Endothelial cell (in vitro differentiated cells): ENCODE measurements around the gene FBXL19. TPM values are rescaled to one million over a fixed set of nuclear protein-coding genes. Genes with fewer than 3 reads are reported as not detected.

Experiments used
- DNase-seq: peaks from one replicate; pipeline ENCODE4 v3.0.0; 2021; ENCODE audit warnings: low spot score
- H3K27ac Mint-ChIP-seq: one replicate; pipeline ENCODE4 v1.8.0; 2021; ENCODE audit warnings: mixed read lengths, inconsistent platforms; ENCODE audit not compliant: unreplicated experiment
- H3K27me3 Mint-ChIP-seq: one replicate; pipeline ENCODE4 v1.8.0; 2021; ENCODE audit warnings: mild to moderate bottlenecking, moderate library complexity, mixed read lengths, inconsistent platforms; ENCODE audit not compliant: unreplicated experiment
- H3K36me3 Mint-ChIP-seq: one replicate; pipeline ENCODE4 v1.8.0; 2021; ENCODE audit warnings: mild to moderate bottlenecking, low read depth, mixed read lengths, inconsistent platforms; ENCODE audit not compliant: unreplicated experiment
- H3K4me1 Mint-ChIP-seq: one replicate; pipeline ENCODE4 v1.8.0; 2021; ENCODE audit warnings: mild to moderate bottlenecking, mixed read lengths, inconsistent platforms; ENCODE audit not compliant: unreplicated experiment
- H3K4me3 Mint-ChIP-seq: one replicate; pipeline ENCODE4 v1.8.0; 2021; ENCODE audit warnings: mild to moderate bottlenecking, mixed read lengths, inconsistent platforms; ENCODE audit not compliant: unreplicated experiment
- H3K9me3 Mint-ChIP-seq: one replicate; pipeline ENCODE4 v1.8.0; 2021; ENCODE audit warnings: mixed read lengths, inconsistent platforms; ENCODE audit not compliant: unreplicated experiment
- CTCF ChIP-seq: fragments of 200-600 bp; sonication (generic); IDR thresholded peaks from one replicate; pipeline ENCODE4 v1.5.0; 2021; ENCODE audit warnings: antibody characterized with exemption; ENCODE audit not compliant: unreplicated experiment
- long read RNA-seq: library from polyadenylated mRNA; unstranded; transcript quantifications from one replicate; pipeline ENCODE4 v2.0.0, GENCODE V29; 2020; ENCODE audit not compliant: unreplicated experiment
- total RNA-seq: library from RNA; stranded (reverse); fragmentation: NEBNext Ultra II Directional; extraction: Animal tissue kit (Norgen Biotek cat#: 25700); gene quantifications from one replicate; pipeline ENCODE4 v1.2.1, GENCODE V29; 2021; ENCODE audit not compliant: unreplicated experiment

The FBXL19 gene, protein sequence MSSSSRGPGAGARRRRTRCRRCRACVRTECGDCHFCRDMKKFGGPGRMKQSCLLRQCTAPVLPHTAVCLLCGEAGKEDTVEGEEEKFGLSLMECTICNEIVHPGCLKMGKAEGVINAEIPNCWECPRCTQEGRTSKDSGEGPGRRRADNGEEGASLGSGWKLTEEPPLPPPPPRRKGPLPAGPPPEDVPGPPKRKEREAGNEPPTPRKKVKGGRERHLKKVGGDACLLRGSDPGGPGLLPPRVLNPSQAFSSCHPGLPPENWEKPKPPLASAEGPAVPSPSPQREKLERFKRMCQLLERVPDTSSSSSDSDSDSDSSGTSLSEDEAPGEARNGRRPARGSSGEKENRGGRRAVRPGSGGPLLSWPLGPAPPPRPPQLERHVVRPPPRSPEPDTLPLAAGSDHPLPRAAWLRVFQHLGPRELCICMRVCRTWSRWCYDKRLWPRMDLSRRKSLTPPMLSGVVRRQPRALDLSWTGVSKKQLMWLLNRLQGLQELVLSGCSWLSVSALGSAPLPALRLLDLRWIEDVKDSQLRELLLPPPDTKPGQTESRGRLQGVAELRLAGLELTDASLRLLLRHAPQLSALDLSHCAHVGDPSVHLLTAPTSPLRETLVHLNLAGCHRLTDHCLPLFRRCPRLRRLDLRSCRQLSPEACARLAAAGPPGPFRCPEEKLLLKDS
- total RNA-seq, result 117 TPM
- long read RNA-seq, partial matches to known transcripts, result 0 of 1 reads
- long read RNA-seq, other reads (novel, unspliced or antisense), result 1 of 1 reads

DNA sequence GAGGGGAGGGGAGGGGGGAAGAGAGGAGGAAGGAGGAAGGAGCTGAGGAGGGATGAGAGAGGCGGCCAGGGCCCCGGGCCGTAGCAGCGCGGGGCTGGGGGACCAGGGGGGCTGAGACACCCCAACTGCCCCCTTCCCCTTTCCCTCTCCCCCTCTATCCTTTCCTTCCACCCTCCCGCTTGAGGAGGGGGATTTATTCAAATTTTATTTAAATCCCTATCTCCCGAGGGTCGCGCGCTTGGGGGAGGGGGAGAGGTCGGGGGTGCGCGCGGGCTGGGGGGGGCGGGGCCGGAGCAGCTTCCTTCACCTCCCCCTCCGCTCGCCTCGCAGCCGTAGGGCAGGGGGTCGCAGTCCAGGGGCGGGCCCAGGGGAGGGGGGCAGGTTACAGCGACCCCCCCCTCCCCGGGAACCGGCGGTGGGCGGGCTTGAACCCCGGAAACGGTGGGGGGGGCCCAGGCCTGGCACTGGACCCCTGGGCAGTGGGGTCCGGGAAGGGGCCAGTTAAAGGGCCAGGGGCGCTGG is at the start of gene FBXL19:
TSS of gene FBXL19 (plus strand) at position 19 of the 522 bp plus-strand sequence. CDS start 2,183 bp downstream, outside the sequence.
- peak; percentile 69 for DNase-seq
- no peak for TF ChIP-seq CTCF

GRCh38 chr16:30874244-30874820 is 49.0 kb upstream of the FBXL19 start:
- Mint-ChIP-seq H3K27ac (peak overlapping the region; percentile 24), H3K27me3 (peaks cover 17% of the 10 kb centered on the region), H3K36me3 (peaks cover 14% of the 10 kb centered on the region), H3K4me1 (peaks cover 13% of the 10 kb centered on the region), H3K9me3 (no peaks in the 10 kb centered on the region), H3K4me3 (peak overlapping the region; percentile 93)
- DNase-seq, result no peak
- TF ChIP-seq CTCF, result no peak

More for the DNA sequence above, at the start of gene FBXL19:
- Mint-ChIP-seq H3K36me3 (peaks cover 19% of the 10 kb centered on the region), H3K4me3 (peak within 1 kb of the TSS; percentile 100), H3K27me3 (peaks cover 16% of the 10 kb centered on the region), H3K9me3 (no peaks in the 10 kb centered on the region), H3K4me1 (peaks cover 30% of the 10 kb centered on the region), H3K27ac (peak within 1 kb of the TSS; percentile 100)

GRCh38 chr16:30874821-30875717 is 48.3 kb upstream of the FBXL19 start:
- H3K4me1 Mint-ChIP-seq, result peaks cover 13% of the 10 kb centered on the region
- DNase-seq, result peak; percentile 90

More at GRCh38 chr16:30874821-30875717, 48.3 kb upstream of the FBXL19 start:
- Mint-ChIP-seq H3K27ac (peak overlapping the region; percentile 99), H3K27me3 (peaks cover 17% of the 10 kb centered on the region), H3K9me3 (no peaks in the 10 kb centered on the region), H3K4me3 (peak overlapping the region; percentile 96), H3K36me3 (peaks cover 14% of the 10 kb centered on the region)
- TF ChIP-seq CTCF, result no peak
